ENCODE measurements around the gene WDR76.
A peak's percentile ranks its signal among the peaks of the same experiment; 100 is the strongest.
"Not testable (repeated sequence)": the region's sequence is repeated elsewhere in the genome, so short reads cannot be mapped to it uniquely, and the experiment has no call there.

WDR76 gene

GRCh38 chr15:43826508-43827341 lies at the start of gene WDR76:
WDR76 (plus strand) TSS chr15:43827002; CDS start chr15:43827033, 31 bp downstream.
- DNase-seq = peak; percentile 92

- peak; percentile 93 for DNase-seq
Measured at GRCh38 chr15:43777267-43777914, 49.4 kb upstream of the WDR76 start.

GRCh38 chr15:43779016-43779415 lies 47.8 kb upstream of the WDR76 start:
- DNase-seq = no peak

GRCh38 chr15:43789409-43789808 lies 37.4 kb upstream of the WDR76 start:
- no peak for DNase-seq

GRCh38 chr15:43791993-43792760 lies 34.6 kb upstream of the WDR76 start, which contains the start of gene SERF2:
SERF2 (plus strand) TSS chr15:43792320; CDS start chr15:43792377, 57 bp downstream.
- DNase-seq = peak; percentile 100

GRCh38 chr15:43792761-43793476 lies 33.9 kb upstream of the WDR76 start:
- peak; percentile 42 for DNase-seq

GRCh38 chr15:43793647-43794046 lies 33.2 kb upstream of the WDR76 start:
- DNase-seq = no peak

- no peak for DNase-seq
Measured at GRCh38 chr15:43794269-43795037, 32.3 kb upstream of the WDR76 start.

- no peak for DNase-seq
Measured at GRCh38 chr15:43795197-43795596, 31.6 kb upstream of the WDR76 start.

GRCh38 chr15:43795997-43796396 lies 30.8 kb upstream of the WDR76 start:
- DNase-seq = no peak

- DNase-seq = no peak
Measured at GRCh38 chr15:43796566-43796965, 30.2 kb upstream of the WDR76 start.

- no peak for DNase-seq
Measured at GRCh38 chr15:43799209-43799944, 27.4 kb upstream of the WDR76 start.

GRCh38 chr15:43799945-43800285 lies 26.9 kb upstream of the WDR76 start, which contains the start of gene SERINC4:
SERINC4 (minus strand) TSS chr15:43800220; CDS start chr15:43799986, 234 bp downstream.
- DNase-seq = no peak

- DNase-seq = peak; percentile 94
Measured at GRCh38 chr15:43800286-43801141, 26.3 kb upstream of the WDR76 start, which contains the start of gene HYPK. HYPK (plus strand) TSS chr15:43800599; CDS start chr15:43800623, 24 bp downstream.

- not testable (repeated sequence) for DNase-seq
Measured at GRCh38 chr15:43802676-43803075, 24.1 kb upstream of the WDR76 start.

- no peak for DNase-seq
Measured at GRCh38 chr15:43808435-43808950, 18.3 kb upstream of the WDR76 start.

- no peak for DNase-seq
Measured at GRCh38 chr15:43808960-43809678, 17.7 kb upstream of the WDR76 start.

GRCh38 chr15:43815064-43815463 lies 11.7 kb upstream of the WDR76 start:
- not testable (repeated sequence) for DNase-seq

GRCh38 chr15:43821505-43821904 lies 5.3 kb upstream of the WDR76 start:
- no peak for DNase-seq

Measured in stimulated activated CD4-positive, alpha-beta T cell treated with anti-CD3 and anti-CD28 coated beads, Interleukin-15, amount 100 ng/mL, for 24 hours (primary cell).